Measurements from ENCODE around the gene IPO13.

The IPO13 gene, protein sequence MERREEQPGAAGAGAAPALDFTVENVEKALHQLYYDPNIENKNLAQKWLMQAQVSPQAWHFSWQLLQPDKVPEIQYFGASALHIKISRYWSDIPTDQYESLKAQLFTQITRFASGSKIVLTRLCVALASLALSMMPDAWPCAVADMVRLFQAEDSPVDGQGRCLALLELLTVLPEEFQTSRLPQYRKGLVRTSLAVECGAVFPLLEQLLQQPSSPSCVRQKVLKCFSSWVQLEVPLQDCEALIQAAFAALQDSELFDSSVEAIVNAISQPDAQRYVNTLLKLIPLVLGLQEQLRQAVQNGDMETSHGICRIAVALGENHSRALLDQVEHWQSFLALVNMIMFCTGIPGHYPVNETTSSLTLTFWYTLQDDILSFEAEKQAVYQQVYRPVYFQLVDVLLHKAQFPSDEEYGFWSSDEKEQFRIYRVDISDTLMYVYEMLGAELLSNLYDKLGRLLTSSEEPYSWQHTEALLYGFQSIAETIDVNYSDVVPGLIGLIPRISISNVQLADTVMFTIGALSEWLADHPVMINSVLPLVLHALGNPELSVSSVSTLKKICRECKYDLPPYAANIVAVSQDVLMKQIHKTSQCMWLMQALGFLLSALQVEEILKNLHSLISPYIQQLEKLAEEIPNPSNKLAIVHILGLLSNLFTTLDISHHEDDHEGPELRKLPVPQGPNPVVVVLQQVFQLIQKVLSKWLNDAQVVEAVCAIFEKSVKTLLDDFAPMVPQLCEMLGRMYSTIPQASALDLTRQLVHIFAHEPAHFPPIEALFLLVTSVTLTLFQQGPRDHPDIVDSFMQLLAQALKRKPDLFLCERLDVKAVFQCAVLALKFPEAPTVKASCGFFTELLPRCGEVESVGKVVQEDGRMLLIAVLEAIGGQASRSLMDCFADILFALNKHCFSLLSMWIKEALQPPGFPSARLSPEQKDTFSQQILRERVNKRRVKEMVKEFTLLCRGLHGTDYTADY

GRCh38 chr1:43946236-43947060 is at the start of gene IPO13:
Gene IPO13 (plus strand): TSS chr1:43946950. CDS start chr1:43947601, 651 bp downstream.
- peak; percentile 100 for DNase-seq

DNA sequence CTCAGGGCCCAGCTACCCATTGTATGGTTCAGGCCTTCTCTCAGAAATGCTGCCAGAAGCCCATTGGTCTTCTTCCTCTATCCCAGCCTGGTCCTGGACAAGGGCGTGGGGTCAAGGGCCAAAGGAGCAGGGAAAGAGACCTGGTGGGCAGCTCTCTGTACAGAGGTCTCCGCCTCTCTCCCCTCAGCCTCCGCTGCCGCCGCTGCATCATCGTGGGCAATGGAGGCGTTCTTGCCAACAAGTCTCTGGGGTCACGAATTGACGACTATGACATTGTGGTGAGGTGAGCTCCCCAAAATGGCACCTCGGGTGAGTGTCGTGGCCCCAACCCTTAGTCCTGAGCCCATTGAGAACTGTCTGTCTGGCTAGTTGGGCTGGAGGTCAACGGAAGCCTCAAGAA is 47.8 kb upstream of the IPO13 start:
- DNase-seq, result no peak

GRCh38 chr1:43900386-43900785 is 46.4 kb upstream of the IPO13 start:
- no peak for DNase-seq

DNA sequence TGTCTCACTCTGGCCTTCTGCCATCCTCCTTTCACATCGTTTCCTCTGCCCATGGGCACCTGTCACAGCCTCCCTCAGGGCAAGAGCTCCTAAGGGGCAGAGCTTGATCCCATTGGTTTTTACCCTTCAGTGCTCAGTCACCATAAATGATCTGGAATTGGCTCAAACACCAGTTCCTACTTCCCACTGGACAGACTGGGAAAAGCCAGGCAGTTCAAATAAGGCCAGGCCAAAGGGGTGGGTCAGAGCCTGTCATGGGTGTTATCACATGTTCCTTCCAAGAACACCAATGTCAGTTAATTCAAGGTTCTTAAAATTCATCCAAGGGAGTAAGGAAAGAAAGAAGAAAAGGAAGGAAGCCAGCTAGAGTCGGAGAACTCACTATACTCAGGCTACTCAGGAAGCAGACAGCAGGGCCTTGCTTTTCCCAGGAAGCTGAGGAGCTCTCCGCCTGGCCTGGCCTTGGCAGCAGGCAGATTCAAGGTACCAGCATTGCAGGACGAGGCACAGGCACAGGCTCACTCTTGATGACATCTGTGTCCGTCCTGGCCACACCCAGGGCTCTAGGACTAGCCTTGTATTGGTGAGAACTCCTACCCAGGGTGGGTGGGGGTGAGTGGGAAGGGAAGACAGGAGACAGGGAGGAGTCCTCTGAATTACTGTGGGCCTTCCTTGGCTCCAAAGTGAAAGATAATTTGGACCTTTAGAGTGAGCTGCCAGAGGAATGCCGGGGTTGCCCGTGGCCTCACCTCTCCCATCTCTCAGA is 45.4 kb upstream of the IPO13 start:
- DNase-seq, result no peak

GRCh38 chr1:43902058-43902831 is 44.5 kb upstream of the IPO13 start:
- no peak for DNase-seq

DNA sequence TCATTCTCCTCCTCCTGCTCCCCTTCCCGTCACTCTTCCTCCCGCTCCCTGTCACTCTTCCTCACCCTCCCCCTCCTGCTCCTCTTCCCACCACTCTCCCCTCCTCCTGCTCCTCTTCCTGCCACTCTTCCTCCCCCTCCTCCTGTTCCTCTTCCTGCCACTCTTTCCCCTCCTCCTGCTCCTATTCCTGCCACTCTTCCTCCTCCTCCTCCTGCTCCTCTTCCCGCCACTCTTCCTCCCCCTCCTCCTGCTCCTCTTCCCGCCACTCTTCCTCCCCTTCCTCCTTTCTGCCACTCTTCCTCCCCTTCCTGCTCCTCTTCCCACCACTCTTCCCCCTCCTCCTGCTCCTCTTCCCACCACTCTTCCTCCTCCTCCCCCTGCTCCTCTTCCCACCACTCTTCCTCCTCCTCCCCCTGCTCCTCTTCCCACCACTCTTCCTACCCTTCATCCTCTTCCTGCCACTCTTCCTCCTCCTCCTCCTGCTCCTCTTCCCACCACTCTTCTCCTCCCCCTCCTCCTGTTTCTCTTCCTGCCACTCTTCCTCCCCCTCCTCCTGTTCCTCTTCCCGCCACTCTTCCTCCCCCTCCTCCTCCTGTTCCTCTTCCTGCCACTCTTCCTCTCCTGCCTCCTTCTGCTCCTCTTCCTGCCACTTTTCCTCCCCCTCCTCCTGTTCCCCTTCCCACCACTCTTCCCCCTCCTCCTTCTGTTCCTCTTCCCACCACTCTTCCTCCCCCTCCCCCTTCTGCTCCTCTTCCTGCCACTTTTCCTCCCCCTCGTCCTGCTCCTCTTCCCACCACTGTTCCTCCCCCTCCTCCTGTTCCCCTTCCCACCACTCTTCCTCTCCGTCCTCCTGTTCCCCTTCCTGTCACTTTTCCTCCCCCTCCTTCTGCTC is 41.8 kb upstream of the IPO13 start:
- DNase-seq, result no peak

- no peak for DNase-seq
Measured at GRCh38 chr1:43908226-43908625, 38.5 kb upstream of the IPO13 start.

DNA sequence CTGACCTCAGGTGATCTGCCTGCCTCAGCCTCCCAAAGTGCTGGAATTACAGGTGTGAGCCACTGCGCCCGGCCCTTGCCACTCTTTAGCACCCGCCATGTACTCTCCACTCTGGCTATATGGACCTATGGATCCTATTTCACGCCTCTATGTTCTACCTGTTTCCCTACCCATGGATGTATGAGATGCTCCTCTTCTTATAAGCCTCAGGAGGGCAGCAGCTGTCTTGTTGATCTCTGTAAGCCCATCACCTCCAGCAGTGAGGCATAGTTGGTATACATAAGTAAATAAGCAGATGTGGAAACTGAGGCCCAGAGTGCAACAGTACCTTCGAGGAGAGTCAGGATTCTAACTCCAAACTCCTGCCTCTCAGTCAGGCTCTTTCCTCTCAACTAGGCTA is 37.9 kb upstream of the IPO13 start:
- DNase-seq, result no peak

- DNase-seq, result no peak
Measured at GRCh38 chr1:43910343-43910742, 36.4 kb upstream of the IPO13 start.

- no peak for DNase-seq
Measured at GRCh38 chr1:43912607-43913006, 34.1 kb upstream of the IPO13 start.

- no peak for DNase-seq
Measured at GRCh38 chr1:43913051-43913501, 33.7 kb upstream of the IPO13 start.

DNA sequence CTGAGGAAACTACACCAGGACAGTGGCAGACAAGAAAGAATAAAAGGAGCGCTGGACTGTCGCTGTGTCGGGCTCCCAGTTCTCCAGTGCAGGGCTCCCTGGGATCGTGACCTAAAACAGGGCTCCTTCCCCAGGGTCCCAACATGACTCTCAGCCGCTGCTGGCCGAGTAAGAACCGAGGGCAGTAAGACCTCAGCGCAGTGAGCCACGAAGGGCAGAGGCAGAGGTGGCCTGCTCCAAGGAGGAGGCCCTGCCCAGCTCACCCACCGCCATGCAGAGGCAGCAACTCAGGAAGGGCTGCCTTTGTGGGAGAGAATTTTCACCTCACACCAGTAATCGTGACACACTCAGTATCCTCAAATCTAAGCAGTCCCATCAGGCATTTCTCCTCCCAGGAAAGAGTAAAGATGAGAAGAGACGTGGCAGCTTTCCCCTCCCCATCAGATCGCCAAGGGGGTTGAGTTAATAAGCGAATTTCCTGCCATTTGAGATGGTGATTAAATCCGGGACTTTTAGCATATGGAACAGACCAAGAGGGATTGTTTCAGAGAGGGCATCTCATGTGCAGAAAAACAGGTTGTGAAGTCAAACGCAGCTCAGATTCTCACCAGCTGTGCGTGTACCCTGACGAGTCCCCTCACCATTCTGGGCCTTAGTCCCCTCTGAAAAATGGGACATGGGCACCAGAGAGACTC is 32.9 kb upstream of the IPO13 start:
- no peak for DNase-seq

DNA sequence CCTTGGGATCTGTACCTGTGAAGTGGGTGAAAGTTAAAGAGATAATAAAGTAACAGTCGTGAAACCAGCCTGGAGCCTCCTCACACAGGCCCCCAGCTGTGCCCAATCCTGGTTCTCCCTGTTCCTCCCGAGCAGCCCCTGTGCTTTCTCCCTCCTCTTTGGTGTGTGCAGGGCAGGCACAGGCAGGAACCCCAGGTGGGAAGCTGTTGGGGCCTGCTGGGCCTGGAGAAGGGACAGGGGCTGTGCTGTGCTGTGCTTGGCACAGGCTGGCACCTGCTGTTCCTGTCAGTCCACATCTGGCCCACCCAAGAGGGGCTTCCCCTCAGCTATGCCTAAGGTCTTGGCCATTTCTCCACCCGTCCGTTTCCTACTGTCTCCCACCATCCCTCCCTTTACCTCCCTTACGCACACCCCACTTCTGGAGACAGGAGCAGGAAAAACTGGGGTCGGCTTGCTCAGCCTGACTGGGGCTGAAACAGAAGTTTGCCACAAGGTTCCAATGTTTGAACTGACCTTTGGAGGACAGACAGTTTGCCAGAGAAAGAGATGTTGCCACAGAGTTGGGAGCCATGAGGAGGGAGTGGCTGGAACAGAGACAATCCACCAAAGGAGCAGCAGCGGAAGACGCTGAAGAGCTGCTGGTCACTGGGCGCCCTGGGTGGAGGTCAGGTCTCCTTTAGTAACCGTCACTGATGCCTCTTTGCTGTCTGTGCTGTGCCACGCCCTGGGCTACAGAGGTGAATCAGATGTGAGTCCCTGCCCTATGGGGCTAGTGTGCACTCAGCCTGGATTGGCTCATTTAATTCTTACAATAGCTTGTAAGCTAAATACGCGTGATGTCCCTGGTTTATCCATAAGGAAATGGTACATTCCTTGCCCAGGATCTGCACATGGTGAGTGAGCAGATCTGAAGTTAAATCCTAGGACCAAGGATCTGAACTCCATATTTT is 31.9 kb upstream of the IPO13 start:
- DNase-seq, result no peak

- DNase-seq, result no peak
Measured at GRCh38 chr1:43919906-43920305, 26.8 kb upstream of the IPO13 start.

DNA sequence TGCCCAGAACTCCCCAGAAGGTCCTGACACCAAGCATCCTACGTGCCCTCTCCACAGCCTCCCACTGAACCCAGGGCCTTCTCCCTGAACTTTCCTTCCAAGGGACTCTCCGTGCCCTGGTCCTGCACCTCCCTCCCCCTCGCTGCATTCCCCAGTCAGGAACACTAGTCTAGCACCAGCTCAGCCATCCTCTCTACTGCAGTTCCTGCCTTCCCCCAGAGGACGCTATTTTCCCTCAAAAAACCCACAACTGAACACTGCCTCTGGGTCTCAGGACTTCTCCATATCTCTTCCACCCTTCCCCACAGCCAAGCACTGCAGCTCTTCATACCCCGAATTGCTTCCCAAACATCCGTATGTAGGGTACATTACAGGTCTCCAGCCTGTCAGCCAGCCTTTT is 25.7 kb upstream of the IPO13 start:
- no peak for DNase-seq

DNA sequence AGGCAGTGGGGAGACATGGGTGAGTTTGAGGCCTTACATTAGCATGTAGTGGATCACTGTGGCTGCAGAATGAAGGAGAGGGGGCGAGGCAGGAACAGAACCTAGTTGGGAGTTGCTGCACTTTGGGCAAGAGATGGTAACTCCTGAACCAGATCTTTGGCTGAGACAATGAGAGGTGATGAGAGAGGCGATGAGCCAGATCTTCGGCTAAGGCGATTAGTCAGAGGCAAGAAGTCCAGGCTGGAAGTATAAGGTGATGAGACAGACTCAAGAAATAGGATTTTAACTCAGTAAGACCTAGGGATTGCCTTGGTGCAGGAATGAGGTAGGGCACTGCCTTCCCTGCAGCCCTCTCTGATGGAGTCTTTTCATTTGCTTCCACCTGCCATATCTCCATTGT is 22.2 kb upstream of the IPO13 start:
- no peak for DNase-seq

DNA sequence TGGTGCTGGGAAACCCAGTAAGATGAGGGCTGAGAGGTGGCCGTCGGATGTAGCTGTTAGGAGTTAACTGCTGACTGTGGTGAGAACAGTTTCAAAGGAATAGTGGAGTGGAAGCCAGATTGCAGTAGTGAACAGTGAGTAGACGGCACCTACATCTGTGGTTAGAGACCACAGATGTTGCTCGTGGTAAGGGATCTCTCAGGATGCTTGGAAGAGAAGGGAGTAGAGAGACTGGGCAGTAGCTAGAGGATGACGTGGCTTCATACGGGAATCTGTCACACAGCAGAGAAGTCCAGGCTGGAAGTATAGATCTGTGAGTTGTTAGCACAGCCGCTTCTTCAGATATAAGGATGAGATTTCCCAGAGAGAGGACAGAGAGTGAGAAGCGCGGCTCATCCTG is 20.9 kb upstream of the IPO13 start:
- no peak for DNase-seq

All from NCI-H774 (cell line).